ENCODE data around the gene COL25A1.
"Not testable (repeated sequence)": the region's sequence is repeated elsewhere in the genome, so short reads cannot be mapped to it uniquely, and the experiment has no call there.

Gene COL25A1

GRCh38 chr4:109041463-109042360, 260.7 kb downstream of the COL25A1 start:
- DNase-seq, result no peak

- DNase-seq, result no peak
These were observed 262.0 kb downstream of the COL25A1 start for GRCh38 chr4:109040441-109040840.

- no peak for DNase-seq
These were observed 265.4 kb downstream of the COL25A1 start for GRCh38 chr4:109037026-109037425.

GRCh38 chr4:109033993-109034392, 268.5 kb downstream of the COL25A1 start:
- no peak for DNase-seq

GRCh38 chr4:109032671-109033070, 269.8 kb downstream of the COL25A1 start:
- DNase-seq, result no peak

- no peak for DNase-seq
These were observed 272.5 kb downstream of the COL25A1 start for GRCh38 chr4:109029987-109030386.

GRCh38 chr4:109027016-109027500, 275.4 kb downstream of the COL25A1 start:
- DNase-seq, result no peak

- no peak for DNase-seq
These were observed 275.9 kb downstream of the COL25A1 start for GRCh38 chr4:109026588-109026987.

GRCh38 chr4:109025471-109026076, 276.9 kb downstream of the COL25A1 start:
- DNase-seq, result no peak

GRCh38 chr4:109022961-109023360, 279.5 kb downstream of the COL25A1 start:
- DNase-seq, result no peak

- not testable (repeated sequence) for DNase-seq
These were observed 280.8 kb downstream of the COL25A1 start for GRCh38 chr4:109021630-109022029.

GRCh38 chr4:109020861-109021260, 281.6 kb downstream of the COL25A1 start:
- no peak for DNase-seq

GRCh38 chr4:109016200-109016599, 286.3 kb downstream of the COL25A1 start:
- no peak for DNase-seq

GRCh38 chr4:109015413-109015810, 287.0 kb downstream of the COL25A1 start:
- no peak for DNase-seq

- DNase-seq, result no peak
These were observed 287.7 kb downstream of the COL25A1 start for GRCh38 chr4:109014593-109015412.

GRCh38 chr4:109012286-109012880, 290.1 kb downstream of the COL25A1 start:
- no peak for DNase-seq

- no peak for DNase-seq
These were observed 291.0 kb downstream of the COL25A1 start for GRCh38 chr4:109011241-109012026.

- no peak for DNase-seq
These were observed 291.9 kb downstream of the COL25A1 start for GRCh38 chr4:109010521-109010920.

- DNase-seq, result no peak
These were observed 292.5 kb downstream of the COL25A1 start for GRCh38 chr4:109009909-109010308.

GRCh38 chr4:109007976-109008375, 294.5 kb downstream of the COL25A1 start:
- DNase-seq, result no peak

GRCh38 chr4:109005523-109005922, 296.9 kb downstream of the COL25A1 start:
- DNase-seq, result no peak

- DNase-seq, result no peak
These were observed 298.0 kb downstream of the COL25A1 start for GRCh38 chr4:109004418-109004817.
